Psoas muscle (tissue), 8 donors: Measurements from ENCODE around the gene MTHFD1L. TPM values are rescaled to one million over a fixed set of nuclear protein-coding genes. Genes with fewer than 3 reads are reported as not detected.

Experiments used
- ATAC-seq, 4 donors: fragments of 200-7000 bp; cut with Tn5 transposase; one replicate each; pipeline ENCODE4 v1.9.1; 2020; ENCODE audit warnings: moderate library complexity in 3 of 4, mild to moderate bottlenecking in 2 of 4
- DNase-seq, 2 donors: peaks; one replicate each; pipeline ENCODE4 v3.0.0-alpha.2; 2020
- H3K27ac ChIP-seq: fragments of 200-600 bp; one replicate; pipeline ENCODE4 v1.8.0; 2022
- H3K27me3 ChIP-seq, 3 donors: fragments of 200-600 bp in 1 of 3; one replicate each; pipeline versions ENCODE4 v1.6.1 to v1.8.0; 2013 to 2022; ENCODE audit warnings: low read length in 2 of 3, mild to moderate bottlenecking in 2 of 3, moderate library complexity in 1 of 3; ENCODE audit not compliant: insufficient read depth in 3 of 3
- H3K36me3 ChIP-seq, 2 donors: fragments of 200-600 bp in 1 of 2; one replicate each; pipeline versions ENCODE4 v1.6.1 to v1.8.0; 2013 to 2022; ENCODE audit warnings: low read depth in 1 of 2, mild to moderate bottlenecking in 1 of 2, moderate library complexity in 1 of 2; ENCODE audit not compliant: insufficient read depth in 1 of 2
- H3K4me1 ChIP-seq: fragments of 200-600 bp; one replicate; pipeline ENCODE4 v1.8.0; 2022
- H3K4me3 ChIP-seq: fragments of 200-600 bp; one replicate; pipeline ENCODE4 v1.8.0; 2022; ENCODE audit warnings: mild to moderate bottlenecking
- H3K9me3 ChIP-seq: fragments of 200-600 bp; one replicate; pipeline ENCODE4 v1.8.0; 2022
- CTCF ChIP-seq: fragments of 200-600 bp; IDR thresholded peaks from one replicate; pipeline ENCODE4 v1.8.0; 2022; ENCODE audit warnings: antibody characterized with exemption
- WGBS, 3 donors: extraction: QIAGEN DNeasy Blood & Tissue Kit; methylation state at CpG; one replicate each; pipeline versions ENCODE4 v1.1.6 to v1.1.7; 2013; 5-methylcytosine and 5-hydroxymethylcytosine counted together
- intact Hi-C, 2 donors: fragments of 100-400 bp; cut with DNase I; formaldehyde crosslinking; loops; one replicate each; pipeline versions ENCODE4 v1.11.0 to v1.14.2; 2022
- polyA plus RNA-seq, 3 donors: library from polyadenylated mRNA; stranded (reverse); fragments of 200-250 nt; gene quantifications; one replicate each; pipeline ENCODE4 v1.2.3, GENCODE V29; 2013
- total RNA-seq, 4 donors: library from RNA; stranded (reverse); fragmentation: NEBNext Ultra II Directional in 2 of 4; extraction: Animal tissue kit (Norgen Biotek cat#: 25700) in 2 of 4; gene quantifications; one replicate each; pipeline versions ENCODE4 v1.2.1 to v1.2.4, GENCODE V29; 2021 to 2023
- donor health status: healthy with polysubstance abuse.
- donor health status: DM: no; HTN: no; CAD: no; lungs with moderate emphysema.
- donor health status: Bipolar disorder and iron deficiency.
- donor health status: healthy.
- donor health status: DM: yes; HTN: yes; CAD: no.
- donor health status: DM: no; HTN: no; CAD: no.
- donor health status: DM: no; HTN: no; CAD: no.
- donor health status: DM: yes; HTN: yes; CAD: no.

Gene MTHFD1L
- total and polyA plus RNA-seq, 7 donors: 0.21 to 4.1 (median 1.1) TPM

GRCh38 chr6:150967381-150967780, 101.9 kb downstream of the MTHFD1L start:
- H3K36me3 ChIP-seq: no peaks in the 10 kb centered on the region
- WGBS, 3 donors: 78 to 86% (median 81%) methylated on average over 6 of the region's 6 CpGs

DNA sequence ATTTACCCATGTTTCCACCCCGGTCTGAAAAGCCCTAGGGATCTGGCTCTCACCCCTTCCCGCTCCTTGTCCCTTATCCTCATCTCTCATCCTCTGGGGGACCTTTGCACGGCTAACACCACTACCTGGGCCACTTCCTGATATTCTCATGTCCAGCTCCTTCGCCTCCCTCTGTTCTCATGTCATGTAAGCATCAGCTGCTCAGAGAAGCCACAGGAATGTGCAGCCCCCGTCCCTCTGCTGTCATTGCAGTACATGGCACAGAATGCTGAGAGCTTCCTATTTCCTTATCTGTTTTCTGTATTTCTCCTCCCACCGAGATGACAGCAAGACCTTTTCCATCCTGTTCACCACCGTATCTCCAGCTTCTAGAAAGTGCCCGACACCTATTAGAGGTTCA, 102.4 kb downstream of the MTHFD1L start:
- Histone ChIP-seq H3K27me3 (no peaks in the 10 kb centered on the region), H3K36me3 (no peaks in the 10 kb centered on the region), H3K4me1 (no peaks in the 10 kb centered on the region), H3K27ac (no peak overlapping the region), H3K9me3 (no peaks in the 10 kb centered on the region), H3K4me3 (no peak overlapping the region)
- no peak for TF ChIP-seq CTCF
- intact Hi-C loops: no loop called here
- WGBS, 3 donors: 73 to 81% (median 75%) methylated on average over 8 of the region's 8 CpGs
- DNase-seq: no peak
- ATAC-seq: no peak

More at GRCh38 chr6:150967381-150967780, 101.9 kb downstream of the MTHFD1L start:
- no peak for TF ChIP-seq CTCF
- Histone ChIP-seq H3K4me3 (no peak overlapping the region), H3K9me3 (no peaks in the 10 kb centered on the region), H3K27me3 (no peaks in the 10 kb centered on the region), H3K4me1 (no peaks in the 10 kb centered on the region), H3K27ac (no peak overlapping the region)
- DNase-seq (no peak), ATAC-seq (no peak)
- intact Hi-C loops: no loop called here

- no peak overlapping the region for H3K4me3 ChIP-seq
- no peaks in the 10 kb centered on the region for H3K36me3 ChIP-seq
- 96 to 98% (median 97%) methylated on average over 4 of the region's 4 CpGs for WGBS, 3 donors
- no peak for DNase-seq
- H3K27ac ChIP-seq: no peak overlapping the region
- TF ChIP-seq CTCF: no peak
- ATAC-seq: no peak
- H3K27me3 ChIP-seq: no peaks in the 10 kb centered on the region
- H3K4me1 ChIP-seq: no peaks in the 10 kb centered on the region
- no peaks in the 10 kb centered on the region for H3K9me3 ChIP-seq
- intact Hi-C loops: no loop called here
Observed at GRCh38 chr6:150969901-150970300, 104.4 kb downstream of the MTHFD1L start.

GRCh38 chr6:150971219-150971618, 105.7 kb downstream of the MTHFD1L start:
- no peaks in the 10 kb centered on the region for H3K27me3 ChIP-seq
- no peaks in the 10 kb centered on the region for H3K9me3 ChIP-seq
- H3K27ac ChIP-seq: no peak overlapping the region
- intact Hi-C loops: no loop called here
- WGBS, 3 donors: 69 to 77% (median 75%) methylated on average over 8 of the region's 8 CpGs
- no peaks in the 10 kb centered on the region for H3K36me3 ChIP-seq
- H3K4me3 ChIP-seq: no peak overlapping the region
- DNase-seq (no peak), ATAC-seq (no peak)
- no peak for TF ChIP-seq CTCF
- H3K4me1 ChIP-seq: no peaks in the 10 kb centered on the region

GRCh38 chr6:150975136-150975535, 109.6 kb downstream of the MTHFD1L start:
- H3K27me3 ChIP-seq: no peaks in the 10 kb centered on the region
- no peaks in the 10 kb centered on the region for H3K4me1 ChIP-seq
- H3K27ac ChIP-seq: no peak overlapping the region
- intact Hi-C loops: no loop called here
- ATAC-seq: no peak
- H3K4me3 ChIP-seq: no peak overlapping the region
- no peak for DNase-seq
- TF ChIP-seq CTCF: no peak
- no peaks in the 10 kb centered on the region for H3K36me3 ChIP-seq
- H3K9me3 ChIP-seq: no peaks in the 10 kb centered on the region
- WGBS, 3 donors: 93 to 96% (median 96%) methylated on average over 6 of the region's 6 CpGs
